Hepatocyte (in vitro differentiated cells): ENCODE data around the gene STK32B. TPM values are rescaled to one million over a fixed set of nuclear protein-coding genes. Genes with fewer than 3 reads are reported as not detected.

Experiments used
- DNase-seq: peaks from one replicate; pipeline ENCODE4 v3.0.0-alpha.2; 2016; ENCODE audit warnings: low spot score
- H2AFZ ChIP-seq: fragments of 200-600 bp; sonication (generic); 2 replicates; pipeline ENCODE4 v1.6.0; 2016; ENCODE audit warnings: antibody characterized with exemption, mild to moderate bottlenecking
- H3K27ac ChIP-seq: fragments of 200-600 bp; sonication (generic); 2 replicates; pipeline ENCODE4 v1.5.1; 2016; ENCODE audit warnings: mild to moderate bottlenecking
- H3K27me3 ChIP-seq: fragments of 200-600 bp; sonication (generic); 2 replicates; pipeline ENCODE4 v1.6.1; 2016
- H3K36me3 ChIP-seq: fragments of 200-600 bp; sonication (generic); replicated peaks from 2 replicates; pipeline ENCODE4 v1.5.1; 2016; ENCODE audit warnings: low read depth; ENCODE audit not compliant: insufficient read depth
- H3K4me1 ChIP-seq: fragments of 200-600 bp; sonication (generic); 2 replicates; pipeline ENCODE4 v1.5.1; 2016; ENCODE audit warnings: mild to moderate bottlenecking, moderate library complexity; ENCODE audit not compliant: insufficient read depth
- H3K4me2 ChIP-seq: fragments of 200-600 bp; sonication (generic); 2 replicates; pipeline ENCODE4 v1.6.0; 2016
- H3K4me3 ChIP-seq: fragments of 200-600 bp; sonication (generic); 2 replicates; pipeline ENCODE4 v1.5.1; 2016; ENCODE audit warnings: mild to moderate bottlenecking
- H3K79me2 ChIP-seq: fragments of 200-600 bp; sonication (generic); 2 replicates; pipeline ENCODE4 v1.6.0; 2017; ENCODE audit warnings: mild to moderate bottlenecking
- H3K9me2 ChIP-seq: fragments of 200-600 bp; sonication (generic); replicated peaks from 2 replicates; pipeline ENCODE4 v1.6.0; 2017; ENCODE audit warnings: mild to moderate bottlenecking; ENCODE audit not compliant: insufficient read depth
- H3K9me3 ChIP-seq: fragments of 200-600 bp; sonication (generic); 2 replicates; pipeline ENCODE4 v1.5.1; 2016; ENCODE audit warnings: low read depth, mild to moderate bottlenecking
- H4K20me1 ChIP-seq: fragments of 200-600 bp; sonication (generic); 2 replicates; pipeline ENCODE4 v1.6.0; 2016; ENCODE audit warnings: mild to moderate bottlenecking; ENCODE audit not compliant: insufficient read depth, poor library complexity, severe bottlenecking
- EZH2 ChIP-seq: fragments of 200-600 bp; sonication (generic); IDR thresholded peaks from 2 replicates; pipeline ENCODE4 v1.6.1; 2016; ENCODE audit warnings: antibody characterized with exemption, mild to moderate bottlenecking, borderline replicate concordance
- EZH2phosphoT487 ChIP-seq: fragments of 200-600 bp; sonication (generic); IDR thresholded peaks from one replicate; pipeline ENCODE4 v1.6.1; 2018; ENCODE audit warnings: antibody characterized with exemption, mild to moderate bottlenecking, low read depth, moderate library complexity; ENCODE audit not compliant: unreplicated experiment, severe bottlenecking
- WGBS: methylation state at CpG from one replicate; pipeline ENCODE4 v1.1.6; 2016; ENCODE audit warnings: low lambda C conversion rate; ENCODE audit errors: missing lambda C conversion rate; 5-methylcytosine and 5-hydroxymethylcytosine counted together
- polyA plus RNA-seq: library from polyadenylated mRNA; unstranded; fragments of >200 nt; fragmentation: Nextera tagmentation; extraction: Ambion mirVana; gene quantifications from 2 replicates; pipeline ENCODE4 v1.2.1, GENCODE V29; 2016
- total RNA-seq: library from RNA; depleted of rRNA; stranded (reverse); fragments of >200 nt; gene quantifications from 2 replicates; pipeline ENCODE4 v1.2.3, GENCODE V29; 2014
- TF ChIP-seq, protein P1 (sequence below): fragments of 200-600 bp; sonication (generic); IDR thresholded peaks from 2 replicates; pipeline ENCODE4 v1.5.1; 2016; ENCODE audit warnings: antibody characterized with exemption, mild to moderate bottlenecking; ENCODE audit not compliant: poor library complexity

STK32B gene
- total and polyA plus RNA-seq, 2 experiments from 2014 or later, result 0.51 to 1.6 TPM

DNA sequence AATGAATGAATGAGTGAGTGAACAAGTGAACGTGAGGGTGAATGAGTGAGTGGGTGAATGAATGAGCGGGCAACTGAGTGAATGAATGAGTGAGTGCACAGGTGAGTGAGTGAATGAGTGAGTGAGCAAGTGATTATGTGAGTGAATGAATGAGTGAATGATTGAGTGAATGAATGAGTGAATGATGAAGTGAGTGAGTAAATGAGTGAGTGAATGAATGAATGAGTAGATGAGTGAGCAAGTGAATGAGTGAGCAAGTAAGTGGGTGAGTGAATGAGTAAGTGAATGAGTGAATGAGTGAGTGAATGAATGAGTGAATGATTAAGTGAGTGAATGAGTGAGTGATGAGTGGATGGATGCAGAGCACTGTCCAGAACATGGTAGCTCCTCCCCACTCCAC lies 205.8 kb downstream of the STK32B start:
- Histone ChIP-seq H2AFZ (no peak overlapping the region), H3K9me2 (no peaks in the 10 kb centered on the region), H3K79me2 (no peaks in the 10 kb centered on the region), H4K20me1 (no peaks in the 10 kb centered on the region), H3K4me1 (no peaks in the 10 kb centered on the region), H3K27me3 (no peaks in the 10 kb centered on the region), H3K36me3 (no peaks in the 10 kb centered on the region), H3K4me3 (no peak overlapping the region), H3K4me2 (no peak overlapping the region), H3K9me3 (no peaks in the 10 kb centered on the region), H3K27ac (no peak overlapping the region)
- WGBS, result 86% methylated on average over 2 of the region's 2 CpGs
- no peak for TF ChIP-seq EZH2phosphoT487
- TF ChIP-seq, protein P1, sequence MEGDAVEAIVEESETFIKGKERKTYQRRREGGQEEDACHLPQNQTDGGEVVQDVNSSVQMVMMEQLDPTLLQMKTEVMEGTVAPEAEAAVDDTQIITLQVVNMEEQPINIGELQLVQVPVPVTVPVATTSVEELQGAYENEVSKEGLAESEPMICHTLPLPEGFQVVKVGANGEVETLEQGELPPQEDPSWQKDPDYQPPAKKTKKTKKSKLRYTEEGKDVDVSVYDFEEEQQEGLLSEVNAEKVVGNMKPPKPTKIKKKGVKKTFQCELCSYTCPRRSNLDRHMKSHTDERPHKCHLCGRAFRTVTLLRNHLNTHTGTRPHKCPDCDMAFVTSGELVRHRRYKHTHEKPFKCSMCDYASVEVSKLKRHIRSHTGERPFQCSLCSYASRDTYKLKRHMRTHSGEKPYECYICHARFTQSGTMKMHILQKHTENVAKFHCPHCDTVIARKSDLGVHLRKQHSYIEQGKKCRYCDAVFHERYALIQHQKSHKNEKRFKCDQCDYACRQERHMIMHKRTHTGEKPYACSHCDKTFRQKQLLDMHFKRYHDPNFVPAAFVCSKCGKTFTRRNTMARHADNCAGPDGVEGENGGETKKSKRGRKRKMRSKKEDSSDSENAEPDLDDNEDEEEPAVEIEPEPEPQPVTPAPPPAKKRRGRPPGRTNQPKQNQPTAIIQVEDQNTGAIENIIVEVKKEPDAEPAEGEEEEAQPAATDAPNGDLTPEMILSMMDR, result no peak
- no peak for TF ChIP-seq EZH2
- no peak for DNase-seq

DNA sequence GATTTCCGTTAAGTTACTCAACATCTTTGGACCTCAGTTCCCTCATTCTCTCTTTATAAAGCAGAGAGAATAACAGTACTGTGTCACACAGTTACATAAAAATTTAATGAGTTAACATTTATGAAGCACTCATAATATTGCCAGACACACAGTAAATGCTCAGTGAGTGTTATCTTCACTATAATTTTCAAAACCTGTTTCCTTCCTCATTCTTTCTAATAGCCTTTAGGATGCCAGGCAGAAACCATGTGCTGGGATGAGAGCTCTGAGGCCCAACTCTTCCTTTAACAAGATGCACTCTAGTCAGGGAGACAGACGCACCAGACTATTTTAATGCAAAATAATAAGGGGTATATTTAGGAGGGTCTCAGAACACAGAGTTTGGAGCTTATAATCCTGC lies 208.2 kb downstream of the STK32B start:
- H3K79me2 ChIP-seq, result no peaks in the 10 kb centered on the region
- H3K9me3 ChIP-seq, result no peaks in the 10 kb centered on the region
- no peak for DNase-seq
- H3K4me1 ChIP-seq, result no peaks in the 10 kb centered on the region
- no peak for TF ChIP-seq EZH2phosphoT487
- TF ChIP-seq, protein P1, result no peak
- TF ChIP-seq EZH2, result no peak
- no peaks in the 10 kb centered on the region for H3K36me3 ChIP-seq
- H4K20me1 ChIP-seq, result no peaks in the 10 kb centered on the region
- 82% methylated on average over 2 of the region's 2 CpGs for WGBS
- H3K27ac ChIP-seq, result no peak overlapping the region
- no peaks in the 10 kb centered on the region for H3K9me2 ChIP-seq
- no peaks in the 10 kb centered on the region for H3K27me3 ChIP-seq
- H3K4me3 ChIP-seq, result no peak overlapping the region
- no peak overlapping the region for H3K4me2 ChIP-seq
- H2AFZ ChIP-seq, result no peak overlapping the region

DNA sequence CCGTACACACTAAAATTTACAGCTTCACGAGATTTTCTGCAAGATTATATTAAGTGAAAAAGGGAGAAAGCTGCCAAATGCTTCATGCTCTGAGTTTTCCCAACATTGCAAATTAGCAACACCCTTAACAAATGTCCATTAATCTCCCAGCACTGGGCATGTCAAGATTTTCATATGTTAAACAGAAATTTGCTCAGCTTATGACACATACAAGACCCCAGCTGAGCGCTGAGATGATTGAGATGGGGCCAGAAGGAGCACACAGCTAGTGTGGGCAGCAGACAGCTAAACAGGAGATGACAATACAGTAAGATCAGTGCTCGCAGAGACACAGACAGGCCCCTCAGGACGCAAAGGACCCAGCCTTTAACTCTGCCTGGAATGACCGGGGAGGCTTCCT lies 208.8 kb downstream of the STK32B start:
- Histone ChIP-seq H3K27me3 (no peaks in the 10 kb centered on the region), H3K27ac (no peak overlapping the region), H4K20me1 (no peaks in the 10 kb centered on the region), H3K4me1 (no peaks in the 10 kb centered on the region), H3K4me2 (no peak overlapping the region), H3K4me3 (no peak overlapping the region), H3K9me3 (no peaks in the 10 kb centered on the region), H3K36me3 (no peaks in the 10 kb centered on the region), H3K9me2 (no peaks in the 10 kb centered on the region), H3K79me2 (no peaks in the 10 kb centered on the region), H2AFZ (no peak overlapping the region)
- no peak for TF ChIP-seq EZH2phosphoT487
- no peak for TF ChIP-seq EZH2
- TF ChIP-seq, protein P1, result no peak
- 91% methylated on average over 6 of the region's 6 CpGs for WGBS
- DNase-seq, result no peak

DNA sequence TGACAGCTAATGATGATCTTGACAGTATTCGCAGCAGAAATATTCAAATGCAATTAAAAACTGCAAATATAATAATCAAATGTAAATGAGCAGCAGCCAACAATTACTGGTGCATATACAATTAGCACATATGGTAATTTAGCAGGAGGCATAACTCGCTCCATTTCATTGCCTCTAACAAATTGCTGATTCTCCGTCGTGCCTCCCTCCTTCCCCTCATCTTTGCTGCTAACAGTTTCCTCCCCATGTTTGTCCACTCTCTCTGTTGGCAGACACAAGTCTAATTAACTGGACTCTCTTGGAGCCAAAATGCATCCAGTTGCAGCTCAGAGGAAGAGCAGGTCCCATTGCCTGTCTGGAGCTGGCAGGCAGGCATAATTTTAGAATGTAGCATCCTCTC lies 210.6 kb downstream of the STK32B start:
- TF ChIP-seq EZH2phosphoT487, result no peak
- TF ChIP-seq EZH2, result no peak
- Histone ChIP-seq H3K27me3 (no peaks in the 10 kb centered on the region), H3K79me2 (no peaks in the 10 kb centered on the region), H3K4me2 (no peak overlapping the region), H4K20me1 (no peaks in the 10 kb centered on the region), H3K4me3 (no peak overlapping the region), H3K27ac (no peak overlapping the region), H3K9me3 (no peaks in the 10 kb centered on the region), H3K36me3 (no peaks in the 10 kb centered on the region), H3K9me2 (no peaks in the 10 kb centered on the region), H3K4me1 (no peaks in the 10 kb centered on the region), H2AFZ (no peak overlapping the region)
- DNase-seq, result no peak
- WGBS, result 94% methylated on average over 4 of the region's 4 CpGs
